Adipose tissue (tissue), 3 donors: Measurements from ENCODE around the gene IGSF8. TPM values are rescaled to one million over a fixed set of nuclear protein-coding genes. Genes with fewer than 3 reads are reported as not detected.

Source experiments
- H3K27ac ChIP-seq: one replicate; pipeline ENCODE4 v1.5.1; 2013; ENCODE audit warnings: low read depth, low read length
- WGBS, 3 donors: extraction: QIAGEN DNeasy Blood & Tissue Kit; methylation state at CpG; one replicate each; pipeline ENCODE4 v1.1.7; 2013; 5-methylcytosine and 5-hydroxymethylcytosine counted together
- polyA plus RNA-seq, 3 donors: library from polyadenylated mRNA; stranded (reverse); fragments of 200-250 nt; gene quantifications; one replicate each; pipeline ENCODE4 v1.2.3, GENCODE V29; 2013
- donor health status: healthy with polysubstance abuse.
- donor health status: Bipolar disorder and iron deficiency.
- donor health status: healthy.

Gene IGSF8
- polyA plus RNA-seq: 10 to 100 TPM; 13.8 to 24.8 (median 23.9) TPM

GRCh38 chr1:160097911-160098851 lies at the start of gene IGSF8:
IGSF8 (minus strand) TSS chr1:160098619; CDS start chr1:160098472, 147 bp downstream.
- 2 to 4% (median 3%) methylated on average over 45 to 64 of the region's 64 CpGs for WGBS, 3 donors
- peak within 1 kb of the TSS; percentile 7 for H3K27ac ChIP-seq

GRCh38 chr1:160148121-160148520 lies 49.7 kb upstream of the IGSF8 start:
- 82 to 94% (median 92%) methylated on average over 3 of the region's 3 CpGs for WGBS, 3 donors

GRCh38 chr1:160146107-160146506 lies 47.7 kb upstream of the IGSF8 start:
- H3K27ac ChIP-seq: no peak overlapping the region
- 90 to 95% (median 94%) methylated on average over 14 of the region's 14 CpGs for WGBS, 3 donors

More at GRCh38 chr1:160148121-160148520, 49.7 kb upstream of the IGSF8 start:
- no peak overlapping the region for H3K27ac ChIP-seq

- WGBS, 3 donors: 67 to 81% (median 76%) methylated on average over 4 of the region's 4 CpGs
- H3K27ac ChIP-seq: no peak overlapping the region
Observed at GRCh38 chr1:160144921-160145320, 46.5 kb upstream of the IGSF8 start.

- no peak overlapping the region for H3K27ac ChIP-seq
- WGBS, 3 donors: 8 to 40% (median 10%) methylated on average over 1 of the region's 1 CpG
Observed at GRCh38 chr1:160143695-160144094, 45.3 kb upstream of the IGSF8 start.

GRCh38 chr1:160139840-160140239 lies 41.4 kb upstream of the IGSF8 start:
- WGBS, 3 donors: 89 to 93% (median 92%) methylated on average over 8 of the region's 8 CpGs

GRCh38 chr1:160137216-160137862 lies 38.9 kb upstream of the IGSF8 start:
- H3K27ac ChIP-seq: no peak overlapping the region
- WGBS, 3 donors: 87 to 93% (median 88%) methylated on average over 8 of the region's 8 CpGs

More at GRCh38 chr1:160139840-160140239, 41.4 kb upstream of the IGSF8 start:
- H3K27ac ChIP-seq: no peak overlapping the region

- no peak overlapping the region for H3K27ac ChIP-seq
- 86 to 98% (median 94%) methylated on average over 5 of the region's 5 CpGs for WGBS, 3 donors
Observed at GRCh38 chr1:160136926-160137200, 38.4 kb upstream of the IGSF8 start.

- WGBS, 3 donors: 89 to 91% (median 89%) methylated on average over 22 of the region's 22 CpGs
- no peak overlapping the region for H3K27ac ChIP-seq
Observed at GRCh38 chr1:160136121-160136925, 37.9 kb upstream of the IGSF8 start.

- WGBS, 3 donors: 80 to 86% (median 84%) methylated on average over 20 of the region's 20 CpGs
- no peak overlapping the region for H3K27ac ChIP-seq
Observed at GRCh38 chr1:160134791-160135572, 36.6 kb upstream of the IGSF8 start.

- no peak overlapping the region for H3K27ac ChIP-seq
- 80 to 89% (median 86%) methylated on average over 9 of the region's 9 CpGs for WGBS, 3 donors
Observed at GRCh38 chr1:160133990-160134770, 35.8 kb upstream of the IGSF8 start.

GRCh38 chr1:160131803-160132565 lies 33.6 kb upstream of the IGSF8 start:
- no peak overlapping the region for H3K27ac ChIP-seq
- WGBS, 3 donors: 75 to 82% (median 79%) methylated on average over 8 of the region's 8 CpGs

GRCh38 chr1:160130939-160131338 lies 32.5 kb upstream of the IGSF8 start:
- H3K27ac ChIP-seq: no peak overlapping the region
- 93 to 99% (median 97%) methylated on average over 1 of the region's 1 CpG for WGBS, 3 donors

- no peak overlapping the region for H3K27ac ChIP-seq
- 81 to 89% (median 89%) methylated on average over 5 of the region's 5 CpGs for WGBS, 3 donors
Observed at GRCh38 chr1:160130486-160130885, 32.1 kb upstream of the IGSF8 start.

- H3K27ac ChIP-seq: no peak overlapping the region
- WGBS, 3 donors: 86 to 91% (median 89%) methylated on average over 11 of the region's 11 CpGs
Observed at GRCh38 chr1:160129966-160130365, 31.5 kb upstream of the IGSF8 start.

GRCh38 chr1:160129558-160129957 lies 31.1 kb upstream of the IGSF8 start:
- H3K27ac ChIP-seq: no peak overlapping the region
- 65 to 90% (median 84%) methylated on average over 3 of the region's 3 CpGs for WGBS, 3 donors

GRCh38 chr1:160129046-160129445 lies 30.6 kb upstream of the IGSF8 start:
- WGBS, 3 donors: 82 to 95% (median 86%) methylated on average over 5 of the region's 5 CpGs
- H3K27ac ChIP-seq: no peak overlapping the region
